AG04450 (cell line): ENCODE data around the gene ASCL5. TPM values are rescaled to one million over a fixed set of nuclear protein-coding genes. Genes with fewer than 3 reads are reported as not detected.
A peak's percentile ranks its signal among the peaks of the same experiment; 100 is the strongest.

Experiments used
- CTCF ChIA-PET: fragments of 300-600, 350-600 bp; formaldehyde crosslinking; extraction: SDS; loops from one replicate; lab custom pipeline; 2022; ENCODE audit warnings: antibody characterized with exemption, inconsistent platforms; lab: Charles Lee
- POLR2A ChIA-PET: fragments of 350-600 bp; formaldehyde crosslinking; extraction: SDS; loops from one replicate; lab custom pipeline; 2021; ENCODE audit warnings: antibody characterized with exemption, inconsistent platforms; lab: Yijun Ruan, JAX
- DNase-seq: peaks from one replicate; pipeline ENCODE4 v3.0.0-alpha.2; 2011; ENCODE audit warnings: low read depth, low spot score
- H3K27ac ChIP-seq: one replicate; pipeline ENCODE4 v1.5.1; 2012; ENCODE audit warnings: low read depth, low read length, control low read depth
- H3K27me3 ChIP-seq: one replicate; pipeline ENCODE4 v1.6.0; 2012; ENCODE audit warnings: low read length; ENCODE audit not compliant: control insufficient read depth, insufficient read depth
- H3K4me3 ChIP-seq: 2 replicates; pipeline ENCODE4 v1.5.1; 2011; ENCODE audit warnings: mild to moderate bottlenecking, low read depth, low read length, control low read depth
- H3K9me3 ChIP-seq: 2 replicates; pipeline ENCODE4 v1.5.1; 2012; ENCODE audit warnings: low read length; ENCODE audit not compliant: control insufficient read depth, insufficient read depth
- polyA plus RNA-seq: library from polyadenylated mRNA; depleted of rRNA; stranded (reverse); fragments of >200 nt; gene quantifications from 2 replicates; pipeline ENCODE4 v1.2.3, GENCODE V29; 2011
- TF ChIP-seq, protein P1 (sequence below): IDR thresholded peaks from 2 replicates; pipeline ENCODE4 v1.5.1; 2011; ENCODE audit warnings: low read depth, low read length, control low read depth, inconsistent platforms

The ASCL5 gene
- polyA plus RNA-seq, 1 experiment: not detected

DNA sequence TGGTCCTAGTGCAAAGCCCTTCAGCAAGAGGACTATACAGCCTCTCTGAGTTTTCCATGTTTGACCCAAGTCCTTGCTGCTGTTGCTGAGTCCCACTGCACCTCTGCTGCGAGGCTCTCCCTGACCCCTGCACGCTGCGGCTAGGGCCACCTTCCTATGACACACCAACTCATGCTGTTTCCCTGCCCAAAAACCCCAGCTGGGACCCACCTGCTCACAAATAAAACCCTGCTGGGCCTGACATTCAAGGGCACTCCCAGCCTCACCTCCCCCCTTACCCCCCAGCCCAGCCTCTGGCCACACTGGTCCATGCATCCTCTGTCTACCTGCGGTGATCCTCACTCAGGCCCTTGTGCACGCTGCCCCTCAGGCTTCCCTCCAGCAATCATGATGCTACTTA lies 12.3 kb upstream of the ASCL5 start:
- POLR2A ChIA-PET: no interaction called here
- no peak overlapping the region for H3K27ac ChIP-seq
- no peak for DNase-seq
- TF ChIP-seq, protein P1, sequence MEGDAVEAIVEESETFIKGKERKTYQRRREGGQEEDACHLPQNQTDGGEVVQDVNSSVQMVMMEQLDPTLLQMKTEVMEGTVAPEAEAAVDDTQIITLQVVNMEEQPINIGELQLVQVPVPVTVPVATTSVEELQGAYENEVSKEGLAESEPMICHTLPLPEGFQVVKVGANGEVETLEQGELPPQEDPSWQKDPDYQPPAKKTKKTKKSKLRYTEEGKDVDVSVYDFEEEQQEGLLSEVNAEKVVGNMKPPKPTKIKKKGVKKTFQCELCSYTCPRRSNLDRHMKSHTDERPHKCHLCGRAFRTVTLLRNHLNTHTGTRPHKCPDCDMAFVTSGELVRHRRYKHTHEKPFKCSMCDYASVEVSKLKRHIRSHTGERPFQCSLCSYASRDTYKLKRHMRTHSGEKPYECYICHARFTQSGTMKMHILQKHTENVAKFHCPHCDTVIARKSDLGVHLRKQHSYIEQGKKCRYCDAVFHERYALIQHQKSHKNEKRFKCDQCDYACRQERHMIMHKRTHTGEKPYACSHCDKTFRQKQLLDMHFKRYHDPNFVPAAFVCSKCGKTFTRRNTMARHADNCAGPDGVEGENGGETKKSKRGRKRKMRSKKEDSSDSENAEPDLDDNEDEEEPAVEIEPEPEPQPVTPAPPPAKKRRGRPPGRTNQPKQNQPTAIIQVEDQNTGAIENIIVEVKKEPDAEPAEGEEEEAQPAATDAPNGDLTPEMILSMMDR: no peak
- H3K27me3 ChIP-seq: no peaks in the 10 kb centered on the region
- H3K9me3 ChIP-seq: no peaks in the 10 kb centered on the region
- H3K4me3 ChIP-seq: no peak overlapping the region
- CTCF ChIA-PET: interaction anchor here (1.8 to 3.1 kb wide), 2 partner anchors 10 to 20 kb away, joined by 4 to 18 read pairs; no protein-coding TSS in a partner anchor

DNA sequence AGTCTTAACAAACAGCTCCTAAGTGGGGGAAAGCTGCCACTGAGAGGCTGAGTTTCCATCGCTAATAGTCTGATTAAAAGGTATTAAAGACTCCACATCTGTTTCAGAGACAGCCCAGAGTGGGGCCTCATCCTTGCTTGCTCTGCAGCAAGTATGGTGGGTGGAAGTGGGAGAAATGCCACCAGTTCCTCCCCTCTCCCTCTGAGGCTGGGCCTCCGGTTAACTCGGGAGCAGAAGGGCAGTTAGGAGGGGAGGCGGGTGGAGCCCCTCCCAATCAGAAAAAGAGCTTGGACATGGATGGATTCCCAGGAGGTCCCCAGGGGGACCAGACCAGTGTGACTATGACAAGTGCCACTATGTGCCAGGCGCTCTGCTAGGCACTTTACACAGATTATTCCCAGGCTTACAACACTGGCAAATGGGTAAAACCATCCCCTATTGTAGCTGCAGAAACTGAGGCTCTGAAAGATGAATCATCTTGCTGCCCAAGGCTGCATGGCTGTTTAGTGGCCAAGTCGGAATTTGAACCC lies 11.4 kb upstream of the ASCL5 start:
- ChIA-PET POLR2A (interaction anchor here (1.4 kb wide), 1 partner anchor 16 kb away, joined by 4 read pairs; the partner anchor contains the start of gene TMEM9), CTCF (interaction anchor here (2.0 to 3.1 kb wide), 3 partner anchors 11 to 167 kb away, joined by 8 to 18 read pairs (median 10); no protein-coding TSS in a partner anchor)
- Histone ChIP-seq H3K4me3 (no peak overlapping the region), H3K9me3 (no peaks in the 10 kb centered on the region), H3K27me3 (no peaks in the 10 kb centered on the region), H3K27ac (peak overlapping the region; percentile 60)
- TF ChIP-seq, protein P1: no peak
- no peak for DNase-seq

DNA sequence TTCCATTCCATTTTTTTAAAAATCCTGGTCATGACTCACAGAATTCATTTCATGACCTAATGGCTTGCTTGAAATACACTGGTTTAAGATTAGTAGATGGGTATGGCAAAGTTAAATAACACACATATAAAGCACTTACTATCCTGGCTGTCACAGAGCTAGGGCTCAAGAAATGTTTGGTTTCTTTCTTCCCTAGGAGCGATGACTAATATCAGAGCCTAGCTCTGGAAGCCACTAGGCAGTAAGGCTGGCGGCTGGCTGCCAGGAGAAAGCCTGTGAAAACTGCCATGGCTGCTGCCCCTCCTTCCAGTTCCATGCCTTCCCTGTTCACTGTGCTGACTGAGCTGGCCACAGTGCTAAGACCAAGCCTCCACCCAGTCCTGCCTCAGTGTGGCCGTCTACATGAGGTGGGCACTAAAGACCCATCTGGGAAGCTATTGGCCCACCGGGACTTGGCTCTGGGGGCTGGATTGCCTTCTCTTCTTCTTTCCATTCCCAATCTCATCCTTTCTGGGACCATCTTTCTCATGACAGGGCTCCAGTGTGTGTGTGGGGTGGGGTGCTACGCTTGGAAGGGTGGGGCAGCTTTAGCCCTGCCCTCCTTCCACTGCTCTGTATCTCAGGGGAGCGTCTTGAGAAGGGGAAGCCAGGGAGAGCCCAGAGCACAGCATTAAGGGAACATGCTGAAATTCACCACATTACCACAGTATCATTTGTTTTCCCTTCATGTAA lies 10.8 kb upstream of the ASCL5 start:
- CTCF ChIA-PET: interaction anchor here (2.0 to 3.1 kb wide), 3 partner anchors 12 to 166 kb away, joined by 8 to 18 read pairs (median 10); no protein-coding TSS in a partner anchor
- H3K27me3 ChIP-seq: no peaks in the 10 kb centered on the region
- DNase-seq: peak; percentile 79
- peak overlapping the region; percentile 60 for H3K27ac ChIP-seq
- POLR2A ChIA-PET: interaction anchor here (0.7 to 1.4 kb wide), 2 partner anchors 16 to 836 kb away, joined by 3 to 4 read pairs; partner anchors contain the start of gene TMEM9
- no peaks in the 10 kb centered on the region for H3K9me3 ChIP-seq
- H3K4me3 ChIP-seq: no peak overlapping the region
- TF ChIP-seq, protein P1: no peak

DNA sequence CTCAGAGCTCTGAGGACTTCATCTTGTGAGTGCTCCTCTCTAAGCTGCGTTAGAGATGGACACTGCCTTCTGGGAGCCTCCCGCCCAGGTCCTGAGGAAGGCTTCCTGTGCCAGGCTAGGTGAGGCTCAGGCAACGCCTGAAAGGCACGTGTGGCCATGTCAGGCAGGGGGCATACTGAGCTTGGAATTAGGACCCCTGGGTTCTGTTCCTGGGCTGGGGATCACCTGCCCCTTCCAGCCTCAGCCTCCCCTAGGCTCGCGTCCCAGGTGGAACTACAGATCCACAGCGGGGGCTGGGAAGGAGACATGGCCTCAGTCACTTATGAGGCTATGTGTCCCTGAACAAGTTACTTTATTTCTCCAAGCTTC lies 10.0 kb upstream of the ASCL5 start:
- Histone ChIP-seq H3K4me3 (no peak overlapping the region), H3K27ac (peak overlapping the region; percentile 49), H3K9me3 (no peaks in the 10 kb centered on the region), H3K27me3 (no peaks in the 10 kb centered on the region)
- POLR2A ChIA-PET: interaction anchor here (1.4 kb wide), 1 partner anchor 17 kb away, joined by 4 read pairs; the partner anchor contains the start of gene TMEM9
- CTCF ChIA-PET: interaction anchor here (2.0 to 3.1 kb wide), 3 partner anchors 12 to 165 kb away, joined by 8 to 18 read pairs (median 10); no protein-coding TSS in a partner anchor
- no peak for DNase-seq
- TF ChIP-seq, protein P1: no peak
